ENCODE results near the gene MAPT. TPM values are rescaled to one million over a fixed set of nuclear protein-coding genes. Genes with fewer than 3 reads are reported as not detected.

The MAPT gene
- total and polyA plus RNA-seq, 2 of the 13 experiments (the other 11 are each of a cell fraction or from before 2014, with no cell fraction given) = 2.1 to 2.8 TPM

- no peak for TF ChIP-seq ZKSCAN5 (CRISPR knock-in tag; IDR thresholded peaks at IDR 0.05)
- peak; percentile 95 for TF ChIP-seq ZMYM3 (CRISPR knock-in tag; IDR thresholded peaks at IDR 0.05)
- no peak for TF ChIP-seq BRCA1 (CRISPR knock-in tag; IDR thresholded peaks at IDR 0.05)
- TF ChIP-seq ZSCAN12 (CRISPR knock-in tag; IDR thresholded peaks at IDR 0.05) = no peak
- no peak for TF ChIP-seq ZBTB7B (CRISPR knock-in tag; IDR thresholded peaks at IDR 0.05)
- TF ChIP-seq ISX (CRISPR knock-in tag; conservative IDR thresholded peaks at IDR 0.05) = no peak
- no peak for TF ChIP-seq KAT7 (CRISPR knock-in tag; IDR thresholded peaks at IDR 0.05; ENCODE audit: borderline replicate concordance)
- TF ChIP-seq THAP8 (CRISPR knock-in tag; IDR thresholded peaks at IDR 0.05; ENCODE audit: borderline replicate concordance) = no peak
- TF ChIP-seq, protein P1, sequence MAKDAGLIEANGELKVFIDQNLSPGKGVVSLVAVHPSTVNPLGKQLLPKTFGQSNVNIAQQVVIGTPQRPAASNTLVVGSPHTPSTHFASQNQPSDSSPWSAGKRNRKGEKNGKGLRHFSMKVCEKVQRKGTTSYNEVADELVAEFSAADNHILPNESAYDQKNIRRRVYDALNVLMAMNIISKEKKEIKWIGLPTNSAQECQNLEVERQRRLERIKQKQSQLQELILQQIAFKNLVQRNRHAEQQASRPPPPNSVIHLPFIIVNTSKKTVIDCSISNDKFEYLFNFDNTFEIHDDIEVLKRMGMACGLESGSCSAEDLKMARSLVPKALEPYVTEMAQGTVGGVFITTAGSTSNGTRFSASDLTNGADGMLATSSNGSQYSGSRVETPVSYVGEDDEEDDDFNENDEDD (CRISPR knock-in tag; IDR thresholded peaks at IDR 0.05; ENCODE audit: borderline replicate concordance) = no peak
- peak; percentile 85 for TF ChIP-seq ZMYM2 (CRISPR knock-in tag; IDR thresholded peaks at IDR 0.05)
- TF ChIP-seq SMAD3 (CRISPR knock-in tag; IDR thresholded peaks at IDR 0.05) = peak; percentile 78; the same call in 1 of the 2 replicates
- no peak for TF ChIP-seq GTF2F1 (IDR thresholded peaks at IDR 0.05; ENCODE audit: low read length)
- peak; percentile 55; the same call in 1 of the 2 replicates for TF ChIP-seq KDM3A (CRISPR knock-in tag; IDR thresholded peaks at IDR 0.05; ENCODE audit: low read depth)
- TF ChIP-seq HIC2 (CRISPR knock-in tag; IDR thresholded peaks at IDR 0.05; ENCODE audit: low read depth) = no peak
- no peak for TF ChIP-seq ZMAT5 (CRISPR knock-in tag; IDR thresholded peaks at IDR 0.05; ENCODE audit: borderline replicate concordance, low read depth)
- TF ChIP-seq GATAD1 (CRISPR knock-in tag; IDR thresholded peaks at IDR 0.05) = peak; percentile 51; the same call in 1 of the 2 replicates
- no peak for TF ChIP-seq SCMH1 (CRISPR knock-in tag; IDR thresholded peaks at IDR 0.05; ENCODE audit: borderline replicate concordance)
- no peak for TF ChIP-seq POLR2G (IDR thresholded peaks at IDR 0.05; ENCODE audit: low read depth, low read length)
- no peak for TF ChIP-seq E2F5 (CRISPR knock-in tag; conservative IDR thresholded peaks at IDR 0.05)
- TF ChIP-seq TFE3 (CRISPR knock-in tag; IDR thresholded peaks at IDR 0.05) = no peak
- TF ChIP-seq ZNF564 (CRISPR knock-in tag; IDR thresholded peaks at IDR 0.05) = no peak
- TF ChIP-seq, protein P2, sequence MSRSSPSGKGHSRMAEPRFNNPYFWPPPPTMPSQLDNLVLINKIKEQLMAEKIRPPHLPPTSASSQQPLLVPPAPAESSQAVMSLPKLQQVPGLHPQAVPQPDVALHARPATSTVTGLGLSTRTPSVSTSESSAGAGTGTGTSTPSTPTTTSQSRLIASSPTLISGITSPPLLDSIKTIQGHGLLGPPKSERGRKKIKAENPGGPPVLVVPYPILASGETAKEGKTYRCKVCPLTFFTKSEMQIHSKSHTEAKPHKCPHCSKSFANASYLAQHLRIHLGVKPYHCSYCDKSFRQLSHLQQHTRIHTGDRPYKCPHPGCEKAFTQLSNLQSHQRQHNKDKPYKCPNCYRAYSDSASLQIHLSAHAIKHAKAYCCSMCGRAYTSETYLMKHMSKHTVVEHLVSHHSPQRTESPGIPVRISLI (CRISPR knock-in tag; IDR thresholded peaks at IDR 0.05; ENCODE audit: borderline replicate concordance) = 0 out of 2 replicates have a peak, but pooled peaks have one; percentile 22
- TF ChIP-seq REPIN1 (CRISPR knock-in tag; IDR thresholded peaks at IDR 0.05; ENCODE audit: borderline replicate concordance, low read depth) = peak; percentile 86
Observed at GRCh38 chr17:46002311-46002972, 108.1 kb downstream of the MAPT start (continued).

Data from HepG2 (cell line).